B cell (primary cell): ENCODE results near the gene SPHK2. TPM values are rescaled to one million over a fixed set of nuclear protein-coding genes. Genes with fewer than 3 reads are reported as not detected.

Experiments
- ATAC-seq: fragments of 200-7000 bp; cut with Tn5 transposase; one replicate; pipeline ENCODE4 v1.10.0; 2021; ENCODE audit warnings: low read depth, mild to moderate bottlenecking, moderate number of reproducible peaks, moderate library complexity
- CTCF ChIA-PET: fragments of 350-600 bp; sonication (Branson Sonifier 250); formaldehyde crosslinking; loops from one replicate; lab custom pipeline; 2021; ENCODE audit warnings: antibody characterized with exemption, inconsistent platforms; lab: Charles Lee
- POLR2A ChIA-PET: fragments of 350-600 bp; sonication (Branson Sonifier 250); formaldehyde crosslinking; loops from one replicate; lab custom pipeline; 2021; ENCODE audit warnings: antibody characterized with exemption; lab: Charles Lee
- DNase-seq: peaks from one replicate; pipeline ENCODE4 v3.0.0; 2013
- H2AFZ ChIP-seq: 2 replicates; pipeline ENCODE4 v1.6.1; 2012; ENCODE audit warnings: mild to moderate bottlenecking, low read depth, low read length; ENCODE audit not compliant: insufficient read depth, poor library complexity, severe bottlenecking
- H3K27ac ChIP-seq, 2 donors: 1 replicate in 1 of 2; 2 replicates in 1 of 2; pipeline ENCODE4 v1.5.1; 2012 to 2013; ENCODE audit warnings: low read length in 2 of 2, mild to moderate bottlenecking in 2 of 2, moderate library complexity in 1 of 2
- H3K27me3 ChIP-seq, 4 experiments: fragments of 200-600 bp in 1 of 4; sonication (generic) in 1 of 4; replicated peaks in 1 of 4; 1 replicate in 2 of 4; 2 replicates in 2 of 4; pipeline versions ENCODE4 v1.6.1 to v1.7.0; 2013 to 2016; ENCODE audit warnings: low read length in 3 of 4, mild to moderate bottlenecking in 2 of 4, mixed read lengths in 1 of 4, moderate library complexity in 1 of 4; ENCODE audit not compliant: insufficient read depth in 4 of 4, control insufficient read depth in 3 of 4; ENCODE audit errors: control extremely low read depth in 1 of 4
- H3K36me3 ChIP-seq, 2 experiments: replicated peaks in 1 of 2; 1 replicate in 1 of 2; 2 replicates in 1 of 2; pipeline versions ENCODE4 v1.6.1 to v1.7.1; 2013; ENCODE audit warnings: low read length in 1 of 2; ENCODE audit not compliant: insufficient read depth in 2 of 2, control insufficient read depth in 1 of 2; ENCODE audit errors: control extremely low read depth in 1 of 2, extremely low read depth in 1 of 2
- H3K4me1 ChIP-seq, 2 donors: fragments of 200-600 bp in 1 of 2; sonication (generic) in 1 of 2; 1 replicate in 1 of 2; 2 replicates in 1 of 2; pipeline versions ENCODE4 v1.5.1 to v1.6.1; 2013 to 2017; ENCODE audit warnings: low read length in 2 of 2; ENCODE audit not compliant: control insufficient read depth in 2 of 2, insufficient read depth in 2 of 2
- H3K4me2 ChIP-seq: replicated peaks from 2 replicates; pipeline ENCODE3; 2012; ENCODE audit warnings: mild to moderate bottlenecking, low read depth, low read length; ENCODE audit not compliant: poor library complexity, severe bottlenecking
- H3K4me3 ChIP-seq, 5 experiments: fragments of 200-600 bp in 1 of 5; sonication (generic) in 1 of 5; 1 replicate in 3 of 5; 2 replicates in 2 of 5; pipeline versions ENCODE4 v1.5.1 to v1.7.0; 2011 to 2016; ENCODE audit warnings: low read length in 4 of 5, mild to moderate bottlenecking in 4 of 5, low read depth in 2 of 5, control low read depth in 1 of 5, moderate library complexity in 1 of 5; ENCODE audit not compliant: insufficient read depth in 1 of 5; ENCODE audit errors: control extremely low read depth in 1 of 5, extremely low read depth in 1 of 5
- H3K79me2 ChIP-seq: fragments of 200-600 bp; sonication (generic); one replicate; pipeline ENCODE4 v1.6.0; 2016; ENCODE audit warnings: low read length; ENCODE audit not compliant: control insufficient read depth, insufficient read depth
- H3K9ac ChIP-seq: fragments of 200-600 bp; sonication (generic); 2 replicates; pipeline ENCODE4 v1.6.1; 2017; ENCODE audit warnings: mild to moderate bottlenecking, low read length, moderate library complexity
- H3K9me3 ChIP-seq, 3 donors: one replicate each; pipeline versions ENCODE4 v1.6.1 to v1.7.1; 2013; ENCODE audit warnings: low read length in 2 of 3; ENCODE audit not compliant: control insufficient read depth in 2 of 3, insufficient read depth in 1 of 3; ENCODE audit errors: control extremely low read depth in 1 of 3
- H4K20me1 ChIP-seq: 2 replicates; pipeline ENCODE4 v1.6.0; 2012; ENCODE audit warnings: mild to moderate bottlenecking, low read length; ENCODE audit not compliant: insufficient read depth, control insufficient read depth, poor library complexity, severe bottlenecking
- H3K27ac Mint-ChIP-seq: one replicate; pipeline ENCODE4 v1.8.0; 2021; ENCODE audit warnings: mixed read lengths
- H3K27me3 Mint-ChIP-seq: one replicate; pipeline ENCODE4 v1.8.0; 2021; ENCODE audit warnings: mixed read lengths
- H3K4me1 Mint-ChIP-seq: one replicate; pipeline ENCODE4 v1.8.0; 2021; ENCODE audit warnings: mixed read lengths
- H3K4me3 Mint-ChIP-seq: one replicate; pipeline ENCODE4 v1.8.0; 2021; ENCODE audit warnings: mixed read lengths
- H3K9me3 Mint-ChIP-seq: one replicate; pipeline ENCODE4 v1.8.0; 2022; ENCODE audit warnings: mixed read lengths; ENCODE audit not compliant: insufficient read depth
- CTCF ChIP-seq: fragments of 200-600 bp; IDR thresholded peaks from one replicate; pipeline ENCODE4 v1.8.0; 2022; ENCODE audit warnings: antibody characterized with exemption, mild to moderate bottlenecking
- EZH2 ChIP-seq: IDR thresholded peaks from 2 replicates; pipeline ENCODE4 v1.6.1; 2012; ENCODE audit warnings: borderline replicate concordance, low read depth, mild to moderate bottlenecking, moderate library complexity, low read length; ENCODE audit not compliant: insufficient read depth, poor library complexity, severe bottlenecking
- WGBS: methylation state at CpG from one replicate; pipeline ENCODE4 v1.1.5; 2013; ENCODE audit warnings: missing lambda C conversion rate; ENCODE audit not compliant: insufficient coverage; 5-methylcytosine and 5-hydroxymethylcytosine counted together
- intact Hi-C: fragments of 100-400 bp; cut with micrococcal nuclease; formaldehyde crosslinking; loops from one replicate; pipeline ENCODE4 v1.10.0; 2022
- polyA plus RNA-seq: library from polyadenylated mRNA; depleted of rRNA; stranded (reverse); fragments of >200 nt; gene quantifications from 2 replicates; pipeline ENCODE4 v1.2.3, GENCODE V29; 2012
- total RNA-seq, 2 donors: library from RNA; stranded (reverse); fragments of 120-200 nt in 1 of 2; gene quantifications; 1 replicate in 1 of 2; 2 replicates in 1 of 2; pipeline versions ENCODE4 v1.2.3 to v1.2.4, GENCODE V29; 2013 to 2022

SPHK2 gene
- total and polyA plus RNA-seq, 2 donors (not counting 1 experiment from before 2014, with no cell fraction given): 17.0 to 47.3 TPM

- intact Hi-C loops: loop anchor here (1.0 kb wide), 2 partner anchors 14 to 453 kb away; partner anchors contain the start of genes DBP, LIG1 and ZSWIM9
- H3K4me2 ChIP-seq: peak overlapping the region; percentile 84
- peaks cover 19 to 30% of the 10 kb centered on the region in 2 donors for H3K4me1 ChIP-seq
- no peak for TF ChIP-seq EZH2
- no peak for TF ChIP-seq CTCF
- ChIA-PET POLR2A (interaction anchor here (0.6 to 1.9 kb wide), 6 partner anchors 10 to 1305 kb away, joined by 4 to 12 read pairs (median 8); partner anchors contain the start of genes ATF5, CA11, DBP and NUP62), CTCF (interaction anchor here (1.0 to 2.1 kb wide), 4 partner anchors 11 to 33 kb away, joined by 3 to 6 read pairs (median 4); no protein-coding TSS in a partner anchor)
- H3K27me3 ChIP-seq: no peaks in the 10 kb centered on the region
- no peaks in the 10 kb centered on the region for H3K9me3 ChIP-seq
- ATAC-seq: no peak
- peak overlapping the region; percentile 78 for H3K4me3 Mint-ChIP-seq
- peaks cover 9% of the 10 kb centered on the region for H4K20me1 ChIP-seq
- H3K9me3 Mint-ChIP-seq: no peaks in the 10 kb centered on the region
- WGBS: 54% methylated on average over 8 of the region's 8 CpGs
- peaks cover 42% of the 10 kb centered on the region for H3K4me1 Mint-ChIP-seq
- peak overlapping the region; percentile 54 for H3K9ac ChIP-seq
- DNase-seq: no peak
- H3K79me2 ChIP-seq: peaks cover 4% of the 10 kb centered on the region
- peak overlapping the region; percentile 61 for H2AFZ ChIP-seq
- H3K27me3 Mint-ChIP-seq: no peaks in the 10 kb centered on the region
- peak overlapping the region in 4 of 5 experiments; percentile 11 to 60 (median 48) for H3K4me3 ChIP-seq
- H3K36me3 ChIP-seq: peaks cover 0 to 10% of the 10 kb centered on the region in 2 experiments
- H3K27ac Mint-ChIP-seq: peak overlapping the region; percentile 84
- peak overlapping the region; percentile 9 to 48 for H3K27ac ChIP-seq
These were observed 4.3 kb downstream of the SPHK2 start for GRCh38 chr19:48623556-48624066.
